Dendritic cell treated with granulocyte-macrophage colony-stimulating factor and Interleukin-4, amounts not matched to agents 40 ng/mL and 50 ng/mL, for 4 days (primary cell): Measurements from ENCODE around the gene IMMP2L.

Source experiments
- H3K27ac Mint-ChIP-seq: one replicate; pipeline ENCODE4 v1.8.0; 2022; ENCODE audit warnings: mild to moderate bottlenecking, mixed read lengths
- H3K27me3 Mint-ChIP-seq: one replicate; pipeline ENCODE4 v1.8.0; 2022; ENCODE audit warnings: mild to moderate bottlenecking, mixed read lengths
- H3K36me3 Mint-ChIP-seq: one replicate; pipeline ENCODE4 v1.8.0; 2022; ENCODE audit warnings: low read depth, mixed read lengths
- H3K4me1 Mint-ChIP-seq: one replicate; pipeline ENCODE4 v1.8.0; 2022; ENCODE audit warnings: low read depth, mixed read lengths
- H3K4me3 Mint-ChIP-seq: one replicate; pipeline ENCODE4 v1.8.0; 2022; ENCODE audit warnings: mild to moderate bottlenecking, moderate library complexity, mixed read lengths
- H3K9me3 Mint-ChIP-seq: one replicate; pipeline ENCODE4 v1.8.0; 2022; ENCODE audit warnings: mixed read lengths
- intact Hi-C: fragments of 100-400 bp; cut with micrococcal nuclease; formaldehyde crosslinking; loops from one replicate; pipeline ENCODE4 v1.15.0; 2022

IMMP2L gene

DNA sequence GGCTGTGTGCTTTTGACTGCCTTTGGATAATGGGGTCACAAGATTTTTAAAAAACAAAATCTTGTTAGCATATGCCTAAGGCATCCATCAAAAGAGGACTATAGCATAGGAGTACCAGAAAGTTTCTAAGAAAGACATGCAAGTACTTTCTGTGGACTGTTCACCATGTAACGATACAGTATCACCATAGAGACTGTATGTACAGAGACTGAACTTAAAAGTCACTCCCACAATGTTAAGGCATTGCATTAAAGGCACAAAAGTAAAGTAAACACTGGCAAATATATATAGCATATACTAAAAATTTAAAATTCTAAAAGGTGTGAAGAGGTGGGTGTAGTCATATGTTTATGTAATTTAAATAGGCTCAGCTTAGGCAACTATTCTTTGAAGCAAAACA, 190.9 kb downstream of the IMMP2L start:
- Mint-ChIP-seq H3K4me1 (no peaks in the 10 kb centered on the region), H3K27ac (no peak overlapping the region), H3K27me3 (no peaks in the 10 kb centered on the region), H3K9me3 (no peaks in the 10 kb centered on the region), H3K4me3 (no peak overlapping the region), H3K36me3 (no peaks in the 10 kb centered on the region)
- intact Hi-C loops, result no loop called here

- H3K27me3 Mint-ChIP-seq, result no peaks in the 10 kb centered on the region
- H3K36me3 Mint-ChIP-seq, result no peaks in the 10 kb centered on the region
- no peak overlapping the region for H3K27ac Mint-ChIP-seq
- intact Hi-C loops, result no loop called here
- no peaks in the 10 kb centered on the region for H3K9me3 Mint-ChIP-seq
- no peak overlapping the region for H3K4me3 Mint-ChIP-seq
- no peaks in the 10 kb centered on the region for H3K4me1 Mint-ChIP-seq
Observed at GRCh38 chr7:111370002-111370401, 192.3 kb downstream of the IMMP2L start.

- Mint-ChIP-seq H3K9me3 (no peaks in the 10 kb centered on the region), H3K4me1 (no peaks in the 10 kb centered on the region), H3K4me3 (no peak overlapping the region), H3K36me3 (no peaks in the 10 kb centered on the region), H3K27me3 (no peaks in the 10 kb centered on the region), H3K27ac (no peak overlapping the region)
- intact Hi-C loops, result no loop called here
Observed at GRCh38 chr7:111368381-111369065, 193.8 kb downstream of the IMMP2L start.

DNA sequence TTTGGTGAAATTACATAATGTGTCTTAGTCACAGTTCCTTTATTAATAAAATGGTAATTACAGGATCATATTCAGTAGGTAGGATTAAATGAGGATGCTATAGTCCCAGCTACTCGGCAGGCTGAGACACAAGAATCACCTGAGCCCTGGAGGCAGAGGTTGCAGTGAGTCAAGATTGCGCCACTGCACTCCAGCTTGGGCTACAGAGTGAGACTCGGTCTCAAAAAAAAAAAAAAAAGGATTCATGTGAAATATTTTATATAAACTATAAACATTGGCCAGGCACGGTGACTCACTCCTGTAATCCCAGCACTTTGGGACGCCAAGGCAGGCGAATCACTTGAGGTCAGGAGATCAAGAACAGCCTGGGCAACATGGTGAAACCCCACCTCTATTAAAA, 197.9 kb downstream of the IMMP2L start:
- no peak overlapping the region for H3K4me3 Mint-ChIP-seq
- no peaks in the 10 kb centered on the region for H3K27me3 Mint-ChIP-seq
- no peaks in the 10 kb centered on the region for H3K9me3 Mint-ChIP-seq
- H3K36me3 Mint-ChIP-seq, result no peaks in the 10 kb centered on the region
- no peak overlapping the region for H3K27ac Mint-ChIP-seq
- no peaks in the 10 kb centered on the region for H3K4me1 Mint-ChIP-seq
- intact Hi-C loops, result no loop called here

GRCh38 chr7:111363099-111363498, 199.2 kb downstream of the IMMP2L start:
- Mint-ChIP-seq H3K27ac (no peak overlapping the region), H3K4me1 (no peaks in the 10 kb centered on the region), H3K4me3 (no peak overlapping the region), H3K27me3 (no peaks in the 10 kb centered on the region), H3K36me3 (no peaks in the 10 kb centered on the region), H3K9me3 (no peaks in the 10 kb centered on the region)
- intact Hi-C loops, result no loop called here

- intact Hi-C loops, result no loop called here
- no peaks in the 10 kb centered on the region for H3K27me3 Mint-ChIP-seq
- no peaks in the 10 kb centered on the region for H3K36me3 Mint-ChIP-seq
- no peak overlapping the region for H3K4me3 Mint-ChIP-seq
- H3K27ac Mint-ChIP-seq, result no peak overlapping the region
- no peaks in the 10 kb centered on the region for H3K9me3 Mint-ChIP-seq
- no peaks in the 10 kb centered on the region for H3K4me1 Mint-ChIP-seq
Observed at GRCh38 chr7:111362506-111363054, 199.7 kb downstream of the IMMP2L start.

- H3K4me3 Mint-ChIP-seq, result no peak overlapping the region
- H3K9me3 Mint-ChIP-seq, result no peaks in the 10 kb centered on the region
- H3K4me1 Mint-ChIP-seq, result no peaks in the 10 kb centered on the region
- intact Hi-C loops, result no loop called here
- no peak overlapping the region for H3K27ac Mint-ChIP-seq
- H3K27me3 Mint-ChIP-seq, result no peaks in the 10 kb centered on the region
- H3K36me3 Mint-ChIP-seq, result no peaks in the 10 kb centered on the region
Observed at GRCh38 chr7:111358915-111359314, 203.4 kb downstream of the IMMP2L start.

DNA sequence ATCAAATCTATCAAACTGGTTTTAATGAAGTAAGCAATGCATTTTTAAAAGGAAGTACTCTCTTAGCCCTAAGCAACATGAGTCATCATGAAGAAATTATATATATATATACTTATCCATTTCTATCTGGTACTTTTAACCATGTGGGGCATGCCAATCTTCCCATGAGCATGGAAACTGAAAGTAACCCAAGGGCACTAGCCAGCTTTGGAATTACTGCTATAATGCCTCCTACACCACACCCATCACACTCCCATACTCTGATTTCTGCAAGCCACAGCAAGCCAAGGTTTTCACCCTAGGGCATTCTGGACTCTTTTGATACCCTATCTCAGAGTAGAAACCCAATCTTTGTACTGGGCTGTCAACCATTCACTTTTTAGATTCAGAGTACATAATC, 204.6 kb downstream of the IMMP2L start:
- H3K4me3 Mint-ChIP-seq, result no peak overlapping the region
- H3K27ac Mint-ChIP-seq, result no peak overlapping the region
- no peaks in the 10 kb centered on the region for H3K27me3 Mint-ChIP-seq
- no peaks in the 10 kb centered on the region for H3K36me3 Mint-ChIP-seq
- no peaks in the 10 kb centered on the region for H3K4me1 Mint-ChIP-seq
- no peaks in the 10 kb centered on the region for H3K9me3 Mint-ChIP-seq
- intact Hi-C loops, result no loop called here

DNA sequence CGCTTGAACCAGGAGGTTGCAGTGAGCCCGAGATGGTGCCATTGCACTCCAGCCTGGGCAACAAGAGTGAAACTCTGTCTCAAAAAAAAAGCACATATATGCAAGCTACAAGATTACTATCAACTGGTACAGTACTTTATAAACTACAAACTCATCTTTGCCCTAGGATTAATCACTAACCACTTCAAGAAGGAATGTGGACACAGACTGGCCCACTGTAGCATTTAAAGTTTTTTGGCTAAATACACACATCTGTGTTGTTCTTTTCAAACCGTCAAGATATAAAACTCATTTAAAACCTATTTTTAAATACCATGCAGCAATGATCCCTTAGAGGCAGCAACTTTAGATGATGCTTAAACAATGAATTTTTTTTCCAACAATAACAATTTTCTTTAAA, 205.4 kb downstream of the IMMP2L start:
- Mint-ChIP-seq H3K36me3 (no peaks in the 10 kb centered on the region), H3K27ac (no peak overlapping the region), H3K9me3 (no peaks in the 10 kb centered on the region), H3K4me1 (no peaks in the 10 kb centered on the region), H3K4me3 (no peak overlapping the region), H3K27me3 (no peaks in the 10 kb centered on the region)
- intact Hi-C loops, result no loop called here

DNA sequence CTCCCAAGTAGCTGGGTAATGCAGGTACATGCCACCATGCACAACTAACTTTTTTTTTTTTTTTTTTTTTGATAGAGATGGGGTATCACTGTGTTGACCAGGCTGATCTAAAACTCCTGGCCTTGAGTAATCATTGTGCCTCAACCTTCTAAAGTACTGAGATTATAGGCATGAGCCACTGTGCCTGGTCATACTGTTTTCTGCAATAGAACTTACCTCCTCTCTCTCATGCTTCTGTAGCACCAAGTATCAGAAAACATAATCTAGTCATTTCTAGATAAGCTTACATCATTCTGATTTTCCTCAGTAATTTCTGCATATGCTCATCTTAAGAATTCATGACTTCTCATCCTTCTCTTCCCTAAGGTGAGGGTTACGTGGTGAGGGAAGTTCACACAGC, 210.0 kb downstream of the IMMP2L start:
- no peak overlapping the region for H3K27ac Mint-ChIP-seq
- no peaks in the 10 kb centered on the region for H3K27me3 Mint-ChIP-seq
- H3K9me3 Mint-ChIP-seq, result peaks cover 1% of the 10 kb centered on the region
- H3K4me1 Mint-ChIP-seq, result no peaks in the 10 kb centered on the region
- no peak overlapping the region for H3K4me3 Mint-ChIP-seq
- intact Hi-C loops, result no loop called here
- no peaks in the 10 kb centered on the region for H3K36me3 Mint-ChIP-seq

DNA sequence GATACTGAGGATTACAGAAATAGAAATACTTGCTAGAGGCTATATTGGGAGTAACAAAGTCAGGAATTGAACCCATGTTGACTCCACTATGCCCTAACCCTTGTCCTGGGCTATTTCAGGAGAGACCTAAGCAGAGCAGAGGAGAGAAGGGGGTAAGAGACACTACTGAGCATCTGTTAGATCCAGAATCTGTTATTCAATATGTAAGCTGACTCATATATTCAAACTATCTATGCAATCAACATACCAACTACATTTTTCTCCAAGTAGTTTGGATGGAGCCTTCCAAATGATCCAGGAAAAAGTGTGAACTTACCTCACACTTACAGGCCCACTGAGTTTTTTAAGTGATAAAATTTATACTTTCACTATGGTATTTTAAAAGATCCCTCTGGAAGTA, 216.1 kb downstream of the IMMP2L start:
- Mint-ChIP-seq H3K36me3 (no peaks in the 10 kb centered on the region), H3K27ac (no peak overlapping the region), H3K4me1 (no peaks in the 10 kb centered on the region), H3K4me3 (no peak overlapping the region), H3K27me3 (no peaks in the 10 kb centered on the region), H3K9me3 (peaks cover 35% of the 10 kb centered on the region)
- intact Hi-C loops, result no loop called here

DNA sequence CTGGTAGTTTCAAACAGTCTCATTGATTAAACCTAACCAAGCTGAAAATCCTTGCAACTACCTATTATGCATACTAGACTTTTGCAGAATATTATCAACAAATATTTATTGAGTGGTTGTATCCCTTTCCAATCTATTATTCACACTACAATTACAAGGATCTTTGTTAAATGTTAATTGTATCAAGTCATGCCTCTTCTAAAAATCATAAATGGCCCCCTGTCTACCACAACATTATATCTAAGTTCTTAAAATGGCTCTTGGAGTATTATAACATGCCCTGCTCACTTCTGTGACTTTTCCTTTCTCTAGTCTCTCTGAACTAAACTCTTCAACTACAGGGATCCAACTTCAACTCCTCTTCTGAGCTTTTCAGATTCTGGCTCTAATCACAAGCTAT, 219.3 kb downstream of the IMMP2L start:
- no peak overlapping the region for H3K27ac Mint-ChIP-seq
- intact Hi-C loops, result no loop called here
- H3K4me3 Mint-ChIP-seq, result no peak overlapping the region
- H3K36me3 Mint-ChIP-seq, result no peaks in the 10 kb centered on the region
- peaks cover 35% of the 10 kb centered on the region for H3K9me3 Mint-ChIP-seq
- no peaks in the 10 kb centered on the region for H3K27me3 Mint-ChIP-seq
- H3K4me1 Mint-ChIP-seq, result no peaks in the 10 kb centered on the region

DNA sequence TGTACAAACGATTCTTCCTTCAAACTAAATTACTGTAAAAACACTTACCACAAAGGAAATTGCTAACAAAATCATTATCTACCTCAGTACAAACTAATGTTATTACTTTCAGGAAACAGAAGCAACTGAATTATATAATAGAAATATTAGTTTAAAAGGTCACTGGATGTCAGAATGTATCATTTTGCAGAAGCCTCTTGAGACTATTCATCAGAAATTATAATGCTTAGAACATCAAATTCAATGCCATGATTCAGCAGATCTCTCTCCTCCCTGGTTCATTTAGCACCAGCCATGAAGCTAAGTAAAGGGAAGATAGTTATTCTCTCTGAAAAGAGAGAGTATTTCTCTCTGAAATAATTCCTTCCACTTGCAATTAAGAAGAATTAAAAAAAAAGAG, 223.3 kb downstream of the IMMP2L start:
- Mint-ChIP-seq H3K36me3 (no peaks in the 10 kb centered on the region), H3K9me3 (peaks cover 13% of the 10 kb centered on the region), H3K27me3 (no peaks in the 10 kb centered on the region), H3K4me1 (no peaks in the 10 kb centered on the region), H3K27ac (no peak overlapping the region), H3K4me3 (no peak overlapping the region)
- intact Hi-C loops, result no loop called here

DNA sequence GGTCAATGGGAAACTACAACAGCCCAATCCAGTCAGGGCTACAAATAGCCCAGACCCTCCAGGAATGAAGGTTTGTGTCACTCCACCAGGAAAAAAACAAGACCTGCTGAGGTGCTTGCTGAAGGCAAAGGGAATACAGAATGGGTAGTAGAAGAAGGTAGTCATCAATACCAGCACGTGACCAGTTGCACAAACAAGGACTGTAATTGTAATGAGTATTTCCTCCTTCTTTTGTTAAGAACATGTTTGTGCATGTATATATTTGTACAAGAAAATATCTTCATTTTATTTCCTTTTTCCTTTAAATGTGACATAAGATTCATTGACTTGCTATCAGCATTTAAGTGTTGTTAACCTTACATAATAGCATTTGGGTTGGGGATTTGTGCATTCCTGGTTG, 229.3 kb downstream of the IMMP2L start:
- Mint-ChIP-seq H3K36me3 (no peaks in the 10 kb centered on the region), H3K27ac (no peak overlapping the region), H3K9me3 (no peaks in the 10 kb centered on the region), H3K4me1 (peaks cover 13% of the 10 kb centered on the region), H3K27me3 (no peaks in the 10 kb centered on the region), H3K4me3 (no peak overlapping the region)
- intact Hi-C loops, result no loop called here

DNA sequence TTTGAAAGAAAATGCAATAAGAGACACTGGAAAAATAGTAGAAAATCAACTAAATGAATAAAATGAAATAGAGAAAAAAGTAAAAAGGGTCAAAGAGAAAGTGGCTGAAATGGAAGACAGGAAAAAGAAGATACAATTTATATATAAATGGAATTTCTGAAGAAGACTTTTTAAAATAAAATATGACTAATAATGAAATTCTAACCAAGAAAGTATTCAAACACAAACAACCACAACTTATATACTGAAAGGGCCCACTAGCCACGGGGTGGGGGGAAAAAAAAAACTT, 232.1 kb downstream of the IMMP2L start:
- no peaks in the 10 kb centered on the region for H3K27me3 Mint-ChIP-seq
- no peaks in the 10 kb centered on the region for H3K9me3 Mint-ChIP-seq
- H3K27ac Mint-ChIP-seq, result no peak overlapping the region
- peaks cover 13% of the 10 kb centered on the region for H3K4me1 Mint-ChIP-seq
- intact Hi-C loops, result no loop called here
- no peaks in the 10 kb centered on the region for H3K36me3 Mint-ChIP-seq
- no peak overlapping the region for H3K4me3 Mint-ChIP-seq
